Activated CD4-positive, alpha-beta T cell treated with anti-CD3 and anti-CD28 coated beads for 1 hour (primary cell): ENCODE measurements around the gene ZNF414.

Source experiments
- DNase-seq: peaks from one replicate; pipeline ENCODE4 v3.0.0-alpha.2; 2020

ZNF414 gene

GRCh38 chr19:8461891-8462290, 52.1 kb downstream of the ZNF414 start:
- DNase-seq = no peak

DNA sequence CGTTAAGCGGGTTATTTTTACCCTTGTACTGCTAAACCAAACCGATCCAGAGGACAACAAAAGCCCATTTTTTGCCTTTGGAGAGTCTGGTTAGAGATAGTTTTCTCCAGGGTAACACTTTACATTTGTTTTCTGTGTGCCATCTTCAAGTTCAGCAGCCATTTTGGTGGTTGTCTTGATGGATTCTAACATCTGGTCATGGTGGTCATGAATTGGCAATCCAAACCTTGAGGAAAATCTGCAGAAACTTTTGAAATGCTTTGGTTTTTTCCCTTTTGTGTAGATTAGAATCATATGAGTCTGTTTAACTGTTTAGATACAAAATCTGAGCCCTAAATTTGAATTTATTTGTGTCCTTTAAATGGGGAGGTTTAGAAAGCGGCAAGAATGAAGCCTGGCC, 52.6 kb downstream of the ZNF414 start:
- no peak for DNase-seq

DNA sequence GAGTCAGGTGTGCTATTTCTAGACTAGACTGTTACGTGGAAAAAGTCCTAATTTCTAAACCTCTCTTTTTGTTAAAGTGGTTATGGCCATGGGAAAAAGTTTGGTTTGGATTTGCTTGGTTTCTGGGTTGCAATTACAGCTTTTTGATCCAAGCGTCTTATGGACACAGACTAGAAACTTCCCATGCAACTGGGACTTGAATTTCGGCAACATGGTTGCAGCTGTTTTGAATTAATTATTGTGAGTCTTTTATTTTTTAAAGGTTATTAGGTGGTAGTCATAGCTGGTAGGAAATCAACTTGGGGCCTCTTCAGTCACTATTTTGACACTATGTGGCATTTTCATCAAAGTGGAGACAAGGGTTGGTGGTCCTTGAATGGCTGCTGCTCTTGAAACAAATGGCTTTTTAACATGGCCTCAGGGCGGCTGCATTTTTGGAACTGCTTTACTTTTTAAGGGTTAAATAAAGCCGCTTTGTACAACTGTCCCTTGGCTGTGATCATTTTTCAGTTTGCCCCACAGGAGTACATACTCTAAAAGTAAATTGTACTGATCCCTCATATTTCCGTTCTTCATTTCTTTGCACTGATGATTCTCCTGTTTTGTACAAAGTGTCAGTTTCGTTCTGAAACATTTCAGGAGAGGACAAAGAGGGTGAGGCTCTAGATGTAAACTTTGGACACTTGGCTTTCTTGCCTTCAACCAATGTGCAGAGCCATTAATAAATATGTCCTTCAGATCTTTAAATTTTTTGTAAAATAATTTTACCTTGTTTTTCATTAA, 53.3 kb downstream of the ZNF414 start:
- no peak for DNase-seq
